A673 (cell line): ENCODE results near the gene GJA10. TPM values are rescaled to one million over a fixed set of nuclear protein-coding genes. Genes with fewer than 3 reads are reported as not detected.

Experiments used
- BruUV-seq: library from RNA; stranded (reverse); fragments of 400-500 nt; replicated peaks from 2 replicates; lab custom pipeline; 2021; lab: Mats Ljungman, UMichigan
- CTCF ChIA-PET: fragments of 300-600 bp; sonication (Branson Sonifier 250); formaldehyde crosslinking; loops from one replicate; lab custom pipeline; 2022; ENCODE audit warnings: antibody characterized with exemption; lab: Charles Lee
- POLR2A ChIA-PET: fragments of 300-600 bp; sonication (Branson Sonifier 250); formaldehyde crosslinking; loops from one replicate; lab custom pipeline; 2022; ENCODE audit warnings: antibody characterized with exemption; ENCODE audit not compliant: low non-redundant PET; lab: Charles Lee
- DNase-seq: peaks from one replicate; pipeline ENCODE4 v3.0.0-alpha.2; 2015; ENCODE audit warnings: low spot score
- H3K27ac ChIP-seq: fragments of 200-600 bp; sonication (generic); 2 replicates; pipeline ENCODE4 v1.5.1; 2016; ENCODE audit warnings: mixed run types, low read depth, mild to moderate bottlenecking, mixed read lengths, antibody characterized with exemption, low read length; ENCODE audit not compliant: poor library complexity, severe bottlenecking
- H3K27me3 ChIP-seq: fragments of 200-600 bp; sonication (generic); replicated peaks from 2 replicates; pipeline ENCODE4 v1.6.1; 2017; ENCODE audit warnings: mixed run types, low read depth, mild to moderate bottlenecking, mixed read lengths, antibody characterized with exemption, low read length; ENCODE audit not compliant: insufficient read depth, poor library complexity
- H3K36me3 ChIP-seq: fragments of 200-600 bp; sonication (generic); 2 replicates; pipeline ENCODE4 v1.6.1; 2016; ENCODE audit warnings: mixed run types, mild to moderate bottlenecking, mixed read lengths, antibody characterized with exemption, low read length; ENCODE audit not compliant: insufficient read depth, poor library complexity, severe bottlenecking
- H3K4me1 ChIP-seq: fragments of 200-600 bp; sonication (generic); 2 replicates; pipeline ENCODE4 v1.6.1; 2017; ENCODE audit warnings: mixed run types, mild to moderate bottlenecking, mixed read lengths, antibody characterized with exemption, low read length; ENCODE audit not compliant: insufficient read depth, poor library complexity, severe bottlenecking
- H3K4me3 ChIP-seq: fragments of 200-600 bp; sonication (generic); 2 replicates; pipeline ENCODE4 v1.5.1; 2016; ENCODE audit warnings: low read depth, mixed run types, mild to moderate bottlenecking, mixed read lengths, low read length; ENCODE audit not compliant: poor library complexity, severe bottlenecking
- H3K9me3 ChIP-seq: fragments of 200-600 bp; sonication (generic); 2 replicates; pipeline ENCODE4 v1.6.1; 2016; ENCODE audit warnings: mixed run types, low read depth, mild to moderate bottlenecking, mixed read lengths, antibody characterized with exemption, low read length; ENCODE audit not compliant: poor library complexity, severe bottlenecking
- EZH2 ChIP-seq: fragments of 200-600 bp; sonication (generic); IDR thresholded peaks from 2 replicates; pipeline ENCODE4 v1.6.1; 2017; ENCODE audit warnings: borderline replicate concordance, low read depth, mild to moderate bottlenecking, mixed read lengths, antibody characterized with exemption, low read length; ENCODE audit not compliant: poor library complexity, severe bottlenecking
- intact Hi-C: fragments of 100-400 bp; cut with micrococcal nuclease; formaldehyde crosslinking; loops from one replicate; pipeline ENCODE4 v1.10.0; 2022; ENCODE audit not compliant: unreplicated experiment
- total RNA-seq: library from RNA; stranded (reverse); gene quantifications from 2 replicates; pipeline ENCODE4 v1.2.3, GENCODE V29; 2021
- TF ChIP-seq, protein P1 (sequence below): fragments of 300-800, 200-600 bp; sonication (generic); conservative IDR thresholded peaks from 2 replicates; pipeline ENCODE4 v1.5.1; 2017; ENCODE audit warnings: low read depth, mild to moderate bottlenecking, antibody characterized with exemption, low read length, moderate library complexity, mixed read lengths

Gene GJA10
- total RNA-seq, 1 experiment from 2014 or later = not detected

DNA sequence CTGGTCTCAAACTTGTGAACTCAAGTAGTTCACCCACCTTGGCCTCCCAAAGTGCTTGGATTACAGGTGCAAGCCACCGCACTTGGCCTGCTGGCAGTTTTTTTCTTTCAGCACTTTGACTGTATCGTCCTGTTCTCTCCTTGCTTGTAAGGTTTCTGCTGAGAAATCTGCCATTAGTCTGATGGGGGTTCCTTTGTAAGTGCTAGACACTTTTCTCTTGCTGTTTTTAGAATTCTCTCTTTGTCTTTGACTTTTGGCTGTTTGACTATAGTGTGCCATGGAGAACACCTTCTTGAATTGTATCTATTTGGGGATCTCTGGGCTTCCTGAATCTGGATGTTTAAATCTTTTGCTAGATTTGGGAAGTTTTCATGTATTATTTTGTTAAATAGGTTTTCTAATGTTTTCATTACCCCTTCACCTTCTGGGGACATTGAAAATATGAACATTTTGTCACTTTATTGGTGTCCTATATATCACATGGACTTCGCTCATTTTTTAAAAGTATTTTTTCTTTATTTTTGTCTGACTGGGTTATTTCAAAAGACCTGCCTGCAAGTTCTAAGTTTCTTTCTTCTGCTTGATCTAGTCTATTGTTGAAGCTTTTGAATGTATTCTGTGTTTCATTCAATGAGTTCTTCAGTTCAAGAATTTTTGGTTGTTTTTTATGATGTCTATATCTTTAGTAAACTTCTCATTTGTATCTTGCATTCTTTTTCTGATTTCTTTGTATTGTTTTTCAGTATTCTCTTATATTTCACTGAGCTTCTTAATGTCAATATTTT lies 22.1 kb downstream of the GJA10 start:
- Histone ChIP-seq H3K4me3 (no peak overlapping the region), H3K4me1 (no peaks in the 10 kb centered on the region), H3K27ac (no peak overlapping the region), H3K36me3 (no peaks in the 10 kb centered on the region), H3K9me3 (no peaks in the 10 kb centered on the region), H3K27me3 (no peaks in the 10 kb centered on the region)
- BruUV-seq = no TSS peak
- no peak for TF ChIP-seq EZH2
- TF ChIP-seq, protein P1, sequence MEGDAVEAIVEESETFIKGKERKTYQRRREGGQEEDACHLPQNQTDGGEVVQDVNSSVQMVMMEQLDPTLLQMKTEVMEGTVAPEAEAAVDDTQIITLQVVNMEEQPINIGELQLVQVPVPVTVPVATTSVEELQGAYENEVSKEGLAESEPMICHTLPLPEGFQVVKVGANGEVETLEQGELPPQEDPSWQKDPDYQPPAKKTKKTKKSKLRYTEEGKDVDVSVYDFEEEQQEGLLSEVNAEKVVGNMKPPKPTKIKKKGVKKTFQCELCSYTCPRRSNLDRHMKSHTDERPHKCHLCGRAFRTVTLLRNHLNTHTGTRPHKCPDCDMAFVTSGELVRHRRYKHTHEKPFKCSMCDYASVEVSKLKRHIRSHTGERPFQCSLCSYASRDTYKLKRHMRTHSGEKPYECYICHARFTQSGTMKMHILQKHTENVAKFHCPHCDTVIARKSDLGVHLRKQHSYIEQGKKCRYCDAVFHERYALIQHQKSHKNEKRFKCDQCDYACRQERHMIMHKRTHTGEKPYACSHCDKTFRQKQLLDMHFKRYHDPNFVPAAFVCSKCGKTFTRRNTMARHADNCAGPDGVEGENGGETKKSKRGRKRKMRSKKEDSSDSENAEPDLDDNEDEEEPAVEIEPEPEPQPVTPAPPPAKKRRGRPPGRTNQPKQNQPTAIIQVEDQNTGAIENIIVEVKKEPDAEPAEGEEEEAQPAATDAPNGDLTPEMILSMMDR = no peak
- POLR2A ChIA-PET = no interaction called here
- intact Hi-C loops = no loop called here
- CTCF ChIA-PET = no interaction called here
- no peak for DNase-seq

DNA sequence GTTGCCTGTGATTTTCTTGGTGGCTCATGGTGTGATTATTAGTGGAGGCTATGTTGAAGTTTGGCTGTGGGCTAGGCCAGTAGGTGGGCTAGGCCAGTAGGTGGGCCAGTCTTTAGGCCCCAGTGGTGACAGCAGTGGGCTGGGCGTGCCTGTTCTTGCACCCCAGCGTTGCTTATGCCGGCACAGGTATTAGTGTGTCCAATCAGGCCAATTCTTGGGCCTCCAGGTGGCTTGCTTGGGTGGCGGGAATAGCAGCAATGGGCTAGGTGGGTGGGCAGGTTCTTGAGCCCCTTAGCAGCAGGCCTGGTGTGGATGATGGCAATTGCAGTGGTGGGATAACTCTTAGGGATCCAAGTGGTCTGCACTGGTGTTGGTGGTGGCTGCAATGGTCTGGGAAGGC lies 22.9 kb downstream of the GJA10 start:
- Histone ChIP-seq H3K27me3 (no peaks in the 10 kb centered on the region), H3K27ac (no peak overlapping the region), H3K9me3 (no peaks in the 10 kb centered on the region), H3K4me3 (no peak overlapping the region), H3K36me3 (no peaks in the 10 kb centered on the region), H3K4me1 (no peaks in the 10 kb centered on the region)
- POLR2A ChIA-PET = no interaction called here
- intact Hi-C loops = no loop called here
- CTCF ChIA-PET = no interaction called here
- no TSS peak for BruUV-seq
- no peak for DNase-seq
- TF ChIP-seq, protein P1 = no peak
- no peak for TF ChIP-seq EZH2

DNA sequence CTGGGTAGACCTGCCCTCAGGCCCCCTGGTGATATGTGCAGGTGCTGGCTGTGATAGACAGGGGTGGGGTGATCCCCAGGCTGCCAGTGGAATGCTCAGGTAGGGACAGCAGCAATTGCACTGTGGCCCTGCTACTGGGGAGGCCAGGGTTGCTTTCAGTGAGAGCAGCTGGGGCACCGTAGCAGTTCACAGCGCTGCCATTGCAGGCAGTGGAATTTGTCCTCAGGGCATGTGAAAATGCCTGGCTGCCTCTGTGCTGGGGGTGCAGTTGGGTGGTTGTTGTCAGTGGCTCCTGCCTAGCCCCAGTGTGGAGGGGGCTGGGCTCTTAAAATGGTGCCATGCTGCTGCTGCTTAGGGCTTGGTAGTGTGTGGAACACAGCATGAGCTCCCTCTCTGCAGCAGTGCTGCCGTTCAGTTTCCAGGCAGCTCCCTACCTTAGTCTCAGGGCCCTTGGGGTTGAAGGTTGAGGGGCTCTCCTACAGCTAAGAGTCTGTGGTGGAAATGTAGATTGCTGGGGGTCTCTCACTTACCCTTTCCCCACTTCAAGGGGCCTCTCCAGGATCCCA lies 23.6 kb downstream of the GJA10 start:
- TF ChIP-seq, protein P1 = no peak
- TF ChIP-seq EZH2 = no peak
- no peaks in the 10 kb centered on the region for H3K4me1 ChIP-seq
- H3K4me3 ChIP-seq = no peak overlapping the region
- DNase-seq = no peak
- H3K27ac ChIP-seq = no peak overlapping the region
- no TSS peak for BruUV-seq
- CTCF ChIA-PET = no interaction called here
- intact Hi-C loops = no loop called here
- H3K36me3 ChIP-seq = no peaks in the 10 kb centered on the region
- POLR2A ChIA-PET = no interaction called here
- H3K9me3 ChIP-seq = no peaks in the 10 kb centered on the region
- H3K27me3 ChIP-seq = no peaks in the 10 kb centered on the region
